Fibroblast of lung (primary cell): ENCODE data around the gene BLOC1S4. TPM values are rescaled to one million over a fixed set of nuclear protein-coding genes. Genes with fewer than 3 reads are reported as not detected.

Experiments used
- DNase-seq, 2 donors: peaks; one replicate each; pipeline versions ENCODE4 v3.0.0 to v3.0.0-alpha.2; 2010; ENCODE audit warnings: low read depth in 2 of 2
- H2AFZ ChIP-seq: 2 replicates; pipeline ENCODE4 v1.5.1; 2012; ENCODE audit warnings: low read length, control low read depth, inconsistent platforms
- H3K27ac ChIP-seq: 2 replicates; pipeline ENCODE4 v1.5.1; 2011; ENCODE audit warnings: low read length, control low read depth; ENCODE audit not compliant: insufficient read depth
- H3K27me3 ChIP-seq: 2 replicates; pipeline ENCODE4 v1.5.1; 2011; ENCODE audit warnings: mild to moderate bottlenecking, low read length; ENCODE audit not compliant: control insufficient read depth, insufficient read depth
- H3K36me3 ChIP-seq: 2 replicates; pipeline ENCODE4 v1.5.1; 2011; ENCODE audit warnings: low read length; ENCODE audit not compliant: control insufficient read depth, insufficient read depth
- H3K4me1 ChIP-seq: 2 replicates; pipeline ENCODE4 v1.5.1; 2011; ENCODE audit warnings: low read length; ENCODE audit not compliant: control insufficient read depth, insufficient read depth; ENCODE audit errors: extremely low read depth
- H3K4me2 ChIP-seq: 2 replicates; pipeline ENCODE4 v1.5.1; 2011; ENCODE audit warnings: low read length, control low read depth; ENCODE audit not compliant: insufficient read depth; ENCODE audit errors: extremely low read depth
- H3K4me3 ChIP-seq, 4 experiments: fragments of 200-600 bp in 1 of 4; sonication (generic) in 1 of 4; replicated peaks in 1 of 4; 2 replicates each; pipeline ENCODE4 v1.5.1; 2011 to 2016; ENCODE audit warnings: low read length in 4 of 4, low read depth in 3 of 4, mild to moderate bottlenecking in 3 of 4, control low read depth in 2 of 4, inconsistent platforms in 1 of 4, mixed read lengths in 1 of 4; ENCODE audit not compliant: insufficient read depth in 1 of 4; ENCODE audit errors: control extremely low read depth in 1 of 4
- H3K79me2 ChIP-seq: 2 replicates; pipeline ENCODE4 v1.5.1; 2012; ENCODE audit warnings: mild to moderate bottlenecking, low read length, inconsistent platforms; ENCODE audit not compliant: control insufficient read depth, insufficient read depth
- H3K9ac ChIP-seq: 2 replicates; pipeline ENCODE4 v1.5.1; 2011; ENCODE audit warnings: mild to moderate bottlenecking, low read length, control low read depth; ENCODE audit not compliant: insufficient read depth
- H3K9me3 ChIP-seq: 2 replicates; pipeline ENCODE4 v1.5.1; 2012; ENCODE audit warnings: low read depth, low read length; ENCODE audit not compliant: control insufficient read depth, insufficient read depth
- H4K20me1 ChIP-seq: 2 replicates; pipeline ENCODE4 v1.5.1; 2011; ENCODE audit warnings: low read length; ENCODE audit not compliant: control insufficient read depth, insufficient read depth; ENCODE audit errors: extremely low read depth
- EZH2 ChIP-seq: IDR thresholded peaks from 2 replicates; pipeline ENCODE4 v1.5.1; 2012; ENCODE audit warnings: low read length, control low read depth, mild to moderate bottlenecking; ENCODE audit errors: missing control alignments
- polyA plus RNA-seq, 2 donors: library from polyadenylated mRNA; depleted of rRNA in 1 of 2; stranded (reverse) in 1 of 2; unstranded in 1 of 2; fragments of >200 nt; gene quantifications; 2 replicates each; pipeline ENCODE4 v1.2.1, GENCODE V29; 2011 to 2012; ENCODE audit warnings: missing spikeins in 1 of 2
- total RNA-seq: library from RNA; depleted of rRNA; stranded (reverse); fragments of >200 nt; gene quantifications from 2 replicates; pipeline ENCODE4 v1.2.1, GENCODE V29; 2014
- TF ChIP-seq, protein P1 (sequence below), 2 donors: IDR thresholded peaks in 1 of 2; conservative IDR thresholded peaks in 1 of 2; 1 replicate in 1 of 2; 2 replicates in 1 of 2; pipeline ENCODE4 v1.5.1; 2011 to 2012; ENCODE audit warnings: low read length in 2 of 2, control low read depth in 1 of 2, inconsistent platforms in 1 of 2, low read depth in 1 of 2, mild to moderate bottlenecking in 1 of 2

BLOC1S4 gene
- total and polyA plus RNA-seq, 2 donors (not counting 1 experiment from before 2014, with no cell fraction given) = 12.2 to 13.5 TPM

DNA sequence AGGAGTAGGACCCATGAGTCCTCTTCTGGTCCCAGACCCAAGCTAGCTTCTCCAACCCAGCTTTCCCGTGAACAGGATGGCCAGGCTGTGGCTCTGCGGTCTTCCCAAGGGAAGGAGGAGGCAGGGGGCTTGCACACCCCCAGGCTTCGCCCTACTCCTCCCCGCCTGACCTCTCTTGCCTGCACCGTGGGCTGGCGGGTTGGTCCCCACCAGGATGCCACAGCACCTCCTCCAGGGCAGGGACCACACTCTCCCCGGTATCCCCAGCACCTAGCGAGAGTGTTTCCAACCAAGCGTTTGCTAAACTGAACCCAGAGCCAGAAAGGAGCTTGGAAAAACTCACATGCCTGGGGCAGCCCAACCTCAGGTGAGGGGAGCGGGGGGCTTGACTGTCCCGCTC, 31.3 kb upstream of the BLOC1S4 start:
- no peak for DNase-seq
- Histone ChIP-seq H3K9me3 (no peaks in the 10 kb centered on the region), H3K36me3 (no peaks in the 10 kb centered on the region), H3K4me2 (no peak overlapping the region), H2AFZ (no peak overlapping the region), H3K4me3 (no peak overlapping the region), H3K27me3 (no peaks in the 10 kb centered on the region), H4K20me1 (no peaks in the 10 kb centered on the region), H3K79me2 (no peaks in the 10 kb centered on the region), H3K27ac (no peak overlapping the region), H3K9ac (no peak overlapping the region), H3K4me1 (peaks cover 7% of the 10 kb centered on the region)
- TF ChIP-seq, protein P1, sequence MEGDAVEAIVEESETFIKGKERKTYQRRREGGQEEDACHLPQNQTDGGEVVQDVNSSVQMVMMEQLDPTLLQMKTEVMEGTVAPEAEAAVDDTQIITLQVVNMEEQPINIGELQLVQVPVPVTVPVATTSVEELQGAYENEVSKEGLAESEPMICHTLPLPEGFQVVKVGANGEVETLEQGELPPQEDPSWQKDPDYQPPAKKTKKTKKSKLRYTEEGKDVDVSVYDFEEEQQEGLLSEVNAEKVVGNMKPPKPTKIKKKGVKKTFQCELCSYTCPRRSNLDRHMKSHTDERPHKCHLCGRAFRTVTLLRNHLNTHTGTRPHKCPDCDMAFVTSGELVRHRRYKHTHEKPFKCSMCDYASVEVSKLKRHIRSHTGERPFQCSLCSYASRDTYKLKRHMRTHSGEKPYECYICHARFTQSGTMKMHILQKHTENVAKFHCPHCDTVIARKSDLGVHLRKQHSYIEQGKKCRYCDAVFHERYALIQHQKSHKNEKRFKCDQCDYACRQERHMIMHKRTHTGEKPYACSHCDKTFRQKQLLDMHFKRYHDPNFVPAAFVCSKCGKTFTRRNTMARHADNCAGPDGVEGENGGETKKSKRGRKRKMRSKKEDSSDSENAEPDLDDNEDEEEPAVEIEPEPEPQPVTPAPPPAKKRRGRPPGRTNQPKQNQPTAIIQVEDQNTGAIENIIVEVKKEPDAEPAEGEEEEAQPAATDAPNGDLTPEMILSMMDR (conservative IDR thresholded peaks at IDR 0.05 in 1 of 2, IDR thresholded peaks at IDR 0.05 in 1 of 2; ENCODE audit: low read depth in 1 of 2, low read length in 2 of 2) = no peak
- TF ChIP-seq EZH2 = no peak

DNA sequence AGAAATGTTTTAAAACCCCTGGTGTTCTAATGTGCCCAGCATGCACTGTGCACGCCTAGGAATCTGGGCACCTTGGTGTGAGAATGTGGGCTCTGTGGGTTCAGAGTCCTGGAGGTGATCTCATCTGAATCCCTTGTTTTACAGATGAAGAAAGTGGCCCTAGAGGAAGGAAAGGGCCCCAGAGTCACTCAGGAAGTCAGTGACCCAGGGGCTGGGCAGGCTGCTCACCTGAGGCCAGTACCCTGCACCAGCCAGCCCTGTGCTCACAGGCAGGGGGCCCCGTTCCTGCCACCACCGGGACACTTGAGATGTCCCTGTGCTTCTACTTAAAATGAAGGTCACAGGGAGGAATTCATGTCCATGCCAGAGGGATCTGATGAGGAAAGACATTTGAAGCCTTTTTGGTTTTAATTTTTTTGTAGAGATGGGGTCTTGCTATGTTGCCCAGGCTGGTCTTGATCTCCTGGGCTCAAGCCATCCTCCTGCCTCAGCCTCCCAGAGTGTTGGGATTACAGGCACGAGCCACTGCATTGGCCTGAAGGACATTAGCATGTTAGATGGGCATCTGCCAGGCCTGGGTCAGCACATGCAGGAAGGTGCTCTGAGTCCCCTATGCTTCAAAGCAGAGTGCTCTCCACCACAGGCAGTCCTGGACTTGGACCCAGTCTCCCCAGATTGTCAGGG, 29.7 kb upstream of the BLOC1S4 start:
- Histone ChIP-seq H2AFZ (no peak overlapping the region), H3K4me3 (no peak overlapping the region), H3K9ac (no peak overlapping the region), H3K27me3 (no peaks in the 10 kb centered on the region), H3K4me2 (no peak overlapping the region), H3K36me3 (no peaks in the 10 kb centered on the region), H3K79me2 (no peaks in the 10 kb centered on the region), H3K4me1 (peaks cover 7% of the 10 kb centered on the region), H3K9me3 (no peaks in the 10 kb centered on the region), H4K20me1 (no peaks in the 10 kb centered on the region), H3K27ac (no peak overlapping the region)
- no peak for DNase-seq
- TF ChIP-seq, protein P1 (conservative IDR thresholded peaks at IDR 0.05 in 1 of 2, IDR thresholded peaks at IDR 0.05 in 1 of 2; ENCODE audit: low read depth in 1 of 2, low read length in 2 of 2) = no peak
- no peak for TF ChIP-seq EZH2

DNA sequence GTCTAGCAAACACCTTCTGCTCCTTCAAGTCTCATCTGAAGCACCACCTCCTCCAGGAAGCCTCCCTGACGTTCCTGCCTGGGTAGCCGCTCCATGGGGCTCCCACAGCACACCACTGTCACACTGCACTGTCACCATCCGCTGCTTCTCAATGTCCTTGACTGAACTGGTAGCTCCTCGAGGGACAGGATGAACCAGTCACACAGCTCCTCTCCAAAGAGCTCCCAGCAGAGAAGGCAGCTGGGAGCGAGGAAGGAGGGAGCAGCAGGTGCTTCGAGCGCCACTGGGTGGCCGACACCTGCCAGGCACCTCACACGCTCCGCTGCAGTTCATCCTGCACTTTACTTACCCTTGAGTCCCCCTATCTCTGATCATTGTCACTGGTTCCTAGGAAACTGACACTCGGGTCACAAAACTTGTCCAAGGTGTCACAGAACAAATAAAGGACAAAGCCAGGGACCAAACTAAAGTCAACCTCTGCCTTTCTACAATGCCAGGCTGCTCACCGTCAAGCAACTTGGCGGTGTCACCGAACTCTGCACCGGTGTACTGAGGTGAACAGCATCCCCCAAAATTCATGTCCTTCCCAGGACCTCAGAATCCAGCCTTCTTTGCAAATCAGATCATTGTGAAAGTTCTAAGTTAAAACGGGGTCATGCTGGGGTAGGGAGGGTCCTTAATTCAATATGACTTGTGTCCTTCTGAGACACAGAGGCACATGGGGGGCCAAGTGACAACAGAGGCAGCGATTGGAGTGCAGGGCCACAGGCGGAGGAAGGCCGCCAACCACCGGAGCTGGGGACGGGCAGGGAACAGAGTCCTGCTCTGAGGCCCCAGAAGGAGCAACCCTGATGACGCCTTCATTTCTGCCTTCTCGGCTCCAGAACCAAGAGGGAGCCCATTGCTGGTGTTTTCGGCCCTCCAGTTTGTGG, 27.8 kb upstream of the BLOC1S4 start:
- Histone ChIP-seq H3K4me2 (peak overlapping the region; percentile 32), H3K27ac (no peak overlapping the region), H3K79me2 (no peaks in the 10 kb centered on the region), H2AFZ (peak overlapping the region; percentile 27), H3K9me3 (no peaks in the 10 kb centered on the region), H3K4me3 (no peak overlapping the region), H4K20me1 (no peaks in the 10 kb centered on the region), H3K9ac (no peak overlapping the region), H3K4me1 (peaks cover 7% of the 10 kb centered on the region), H3K36me3 (no peaks in the 10 kb centered on the region), H3K27me3 (no peaks in the 10 kb centered on the region)
- no peak for TF ChIP-seq EZH2
- TF ChIP-seq, protein P1 (conservative IDR thresholded peaks at IDR 0.05 in 1 of 2, IDR thresholded peaks at IDR 0.05 in 1 of 2; ENCODE audit: low read depth in 1 of 2, low read length in 2 of 2) = no peak
- DNase-seq = no peak
